ENCODE results near the gene NOXA1. TPM values are rescaled to one million over a fixed set of nuclear protein-coding genes. Genes with fewer than 3 reads are reported as not detected.
A peak's percentile ranks its signal among the peaks of the same experiment; 100 is the strongest.
"Not testable (repeated sequence)": the region's sequence is repeated elsewhere in the genome, so short reads cannot be mapped to it uniquely, and the experiment has no call there.

NOXA1 gene
- total RNA-seq, 3 donors from 2014 or later, result 2.9 to 13.8 (median 4.6) TPM

GRCh38 chr9:137449931-137450538 is 26.8 kb downstream of the NOXA1 start:
- no peak for TF ChIP-seq CTCF (IDR thresholded peaks at IDR 0.05)
- no peak for TF ChIP-seq POLR2A (IDR thresholded peaks at IDR 0.05)
- no peak for TF ChIP-seq POLR2AphosphoS5 (IDR thresholded peaks at IDR 0.05)
- intact Hi-C loops (cut with DNase I; ENCODE audit: low total_unique reads), result no loop called here

GRCh38 chr9:137450539-137451222 is 27.5 kb downstream of the NOXA1 start:
- intact Hi-C loops (cut with DNase I; ENCODE audit: low total_unique reads); DNase-seq (ENCODE audit: low spot score in 2 of 2): not testable (repeated sequence)

More at GRCh38 chr9:137449931-137450538, 26.8 kb downstream of the NOXA1 start:
- Histone ChIP-seq H3K4me3 (no peak overlapping the region), H3K27me3 (no peaks in the 10 kb centered on the region), H3K36me3 (no peaks in the 10 kb centered on the region), H3K4me1 (peaks cover 4 to 10% of the 10 kb centered on the region in 2 donors), H3K27ac (no peak overlapping the region), H3K9me3 (no peaks in the 10 kb centered on the region)
- DNase-seq (ENCODE audit: low spot score in 2 of 2), result no peak

DNA sequence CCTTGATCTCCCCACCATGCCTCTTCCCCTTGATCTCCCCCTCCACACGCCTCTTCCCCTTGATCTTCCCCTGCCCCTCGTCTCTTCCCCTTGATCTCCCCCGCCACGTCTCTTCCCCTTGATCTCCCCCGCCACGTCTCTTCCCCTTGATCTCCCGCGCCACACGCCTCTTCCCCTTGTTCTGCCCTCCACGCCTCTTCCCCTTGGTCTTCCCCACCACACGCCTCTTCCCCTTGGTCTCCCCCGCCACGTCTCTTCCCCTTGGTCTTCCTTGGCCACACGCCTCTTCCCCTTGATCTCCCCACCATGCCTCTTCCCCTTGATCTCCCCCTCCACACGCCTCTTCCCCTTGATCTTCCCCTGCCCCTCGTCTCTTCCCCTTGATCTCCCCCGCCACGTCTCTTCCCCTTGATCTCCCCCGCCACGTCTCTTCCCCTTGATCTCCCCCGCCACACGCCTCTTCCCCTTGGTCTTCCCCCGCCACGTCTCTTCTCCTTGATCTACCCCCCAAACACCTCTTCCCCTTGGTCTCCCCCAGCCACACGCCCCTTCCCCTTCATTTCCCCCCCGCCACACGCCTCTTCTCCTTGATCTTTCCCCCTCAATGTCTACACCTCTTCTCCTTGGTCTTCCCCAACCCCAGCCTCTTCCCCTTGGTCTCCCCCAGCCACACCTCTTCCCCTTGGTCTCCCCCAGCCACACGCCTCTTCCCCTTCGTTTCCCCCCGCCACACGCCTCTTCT is 28.2 kb downstream of the NOXA1 start:
- DNase-seq (ENCODE audit: low spot score in 2 of 2); H3K4me3 ChIP-seq; intact Hi-C loops (cut with DNase I; ENCODE audit: low total_unique reads); H3K36me3 ChIP-seq; H3K27me3 ChIP-seq; H3K4me1 ChIP-seq; H3K27ac ChIP-seq; H3K9me3 ChIP-seq: not testable (repeated sequence)

More at GRCh38 chr9:137450539-137451222, 27.5 kb downstream of the NOXA1 start:
- not testable (repeated sequence) for H3K27ac ChIP-seq, H3K27me3 ChIP-seq, H3K9me3 ChIP-seq, H3K4me1 ChIP-seq, H3K36me3 ChIP-seq, H3K4me3 ChIP-seq

DNA sequence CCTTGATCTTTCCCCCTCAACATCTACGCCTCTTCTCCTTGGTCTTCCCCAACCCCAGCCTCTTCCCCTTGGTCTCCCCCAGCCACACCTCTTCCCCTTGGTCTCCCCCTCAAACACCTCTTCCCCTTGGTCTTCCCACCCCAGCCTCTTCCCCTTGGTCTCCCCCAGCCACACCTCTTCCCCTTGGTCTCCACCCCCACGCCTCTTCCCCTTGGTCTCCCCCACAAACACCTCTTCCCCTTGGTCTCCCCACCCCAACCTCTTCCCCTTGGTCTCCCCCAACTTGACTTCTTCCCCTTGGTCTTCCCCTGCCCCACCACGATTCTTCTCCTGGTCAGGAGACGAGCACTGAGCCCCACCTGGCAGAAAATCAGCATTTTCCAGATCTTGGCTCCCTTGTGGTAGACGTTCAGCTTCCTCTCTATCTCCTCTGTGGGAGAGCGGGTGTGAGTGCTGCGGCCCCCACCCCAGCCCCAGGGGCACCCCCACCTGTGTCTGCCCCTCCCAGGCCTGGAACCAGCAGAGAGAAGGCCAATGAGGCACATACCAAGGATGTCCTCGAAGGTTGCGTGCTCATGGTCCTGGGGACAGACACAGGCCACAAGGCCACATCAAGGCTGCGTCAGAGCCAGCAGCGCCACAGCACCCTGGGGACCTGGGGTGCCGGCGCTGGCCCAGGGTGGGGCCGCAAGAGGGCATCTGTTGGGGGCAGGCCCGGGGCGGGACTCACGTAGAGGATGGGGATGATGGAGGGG is 29.0 kb downstream of the NOXA1 start:
- no peak for DNase-seq (ENCODE audit: low spot score in 2 of 2)
- H3K27ac ChIP-seq, result no peak overlapping the region
- H3K4me3 ChIP-seq, result no peak overlapping the region
- intact Hi-C loops (cut with DNase I; ENCODE audit: low total_unique reads), result no loop called here
- H3K4me1 ChIP-seq, result no peaks in the 10 kb centered on the region
- H3K36me3 ChIP-seq, result no peaks in the 10 kb centered on the region
- no peaks in the 10 kb centered on the region for H3K9me3 ChIP-seq
- TF ChIP-seq POLR2AphosphoS5 (IDR thresholded peaks at IDR 0.05), result no peak
- no peak for TF ChIP-seq CTCF (IDR thresholded peaks at IDR 0.05)
- TF ChIP-seq POLR2A (IDR thresholded peaks at IDR 0.05), result no peak
- no peaks in the 10 kb centered on the region for H3K27me3 ChIP-seq

- Histone ChIP-seq H3K9me3 (no peaks in the 10 kb centered on the region), H3K27ac (no peak overlapping the region), H3K36me3 (no peaks in the 10 kb centered on the region), H3K4me1 (no peaks in the 10 kb centered on the region), H3K27me3 (no peaks in the 10 kb centered on the region), H3K4me3 (peak overlapping the region; percentile 24 to 58 (median 49))
- no peak for DNase-seq (ENCODE audit: low spot score in 2 of 2)
- no peak for TF ChIP-seq POLR2AphosphoS5 (IDR thresholded peaks at IDR 0.05)
- TF ChIP-seq CTCF (IDR thresholded peaks at IDR 0.05), result no peak
- no peak for TF ChIP-seq POLR2A (IDR thresholded peaks at IDR 0.05)
- intact Hi-C loops (cut with DNase I; ENCODE audit: low total_unique reads), result no loop called here
Measured at GRCh38 chr9:137452761-137453642, 29.8 kb downstream of the NOXA1 start.
